ENCODE results near the gene ERICH6B.

Gene ERICH6B

DNA sequence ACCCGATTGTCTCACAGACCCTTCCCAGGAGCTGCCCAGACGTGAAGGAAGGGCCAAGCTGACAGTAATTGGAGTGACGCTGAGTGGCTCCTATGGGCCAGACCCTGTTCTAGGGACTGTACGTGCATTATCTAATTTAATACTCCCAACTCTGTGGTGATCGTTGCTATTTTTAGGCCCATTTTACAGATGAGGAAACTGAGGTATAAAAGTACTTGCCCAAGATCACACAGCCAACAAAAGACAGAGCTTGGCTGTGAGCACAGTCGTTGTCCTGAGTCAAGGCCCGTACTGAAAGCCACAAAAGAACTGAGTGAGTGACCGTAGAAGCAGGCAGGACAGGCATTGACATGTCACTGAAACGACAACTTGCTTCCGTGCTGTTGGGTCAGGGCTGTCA is 74.7 kb downstream of the ERICH6B start:
- no peak for DNase-seq

DNA sequence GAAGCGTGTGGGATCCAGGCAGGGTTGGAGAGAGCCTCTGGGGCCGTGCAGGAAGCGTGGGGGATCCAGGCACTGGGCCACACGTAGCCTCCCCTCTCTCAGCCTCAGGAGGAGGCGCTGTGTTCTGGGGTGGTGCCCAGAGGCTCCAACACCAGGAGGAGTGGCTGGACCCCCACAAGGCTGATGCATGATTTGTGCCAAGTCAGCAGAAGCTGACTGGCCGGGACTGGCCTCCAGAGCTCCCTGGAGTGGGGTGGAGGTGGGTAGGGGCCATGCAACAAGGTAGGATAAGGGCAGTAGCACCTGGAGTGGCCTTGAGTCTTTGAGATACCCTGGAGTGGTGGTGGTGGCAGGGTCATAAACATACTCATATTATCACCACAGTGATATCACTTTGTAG is 75.3 kb downstream of the ERICH6B start:
- DNase-seq: no peak

DNA sequence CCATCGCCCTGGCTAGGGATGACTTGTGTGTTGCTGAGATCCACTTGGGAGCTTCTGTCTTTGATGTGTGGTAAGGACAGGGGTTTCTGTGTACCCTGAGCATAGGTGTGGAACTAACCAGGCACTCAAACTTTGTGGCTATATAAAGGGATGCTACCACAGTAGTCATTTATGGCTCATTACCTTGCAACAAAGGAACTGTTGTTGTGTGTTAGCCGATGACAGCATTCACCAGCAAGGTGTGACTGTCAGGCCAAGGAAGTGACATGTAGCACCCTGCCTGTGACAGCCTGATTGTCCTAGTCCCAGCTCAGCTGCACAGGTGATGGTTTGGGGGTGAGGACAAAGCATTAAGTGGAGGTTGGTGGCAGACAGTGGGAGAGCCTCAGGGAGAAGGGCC is 77.2 kb downstream of the ERICH6B start:
- no peak for DNase-seq

- DNase-seq: no peak
Observed at GRCh38 chr13:45537516-45537915, 78.0 kb downstream of the ERICH6B start.

- DNase-seq: no peak
Observed at GRCh38 chr13:45536224-45536623, 79.3 kb downstream of the ERICH6B start.

DNA sequence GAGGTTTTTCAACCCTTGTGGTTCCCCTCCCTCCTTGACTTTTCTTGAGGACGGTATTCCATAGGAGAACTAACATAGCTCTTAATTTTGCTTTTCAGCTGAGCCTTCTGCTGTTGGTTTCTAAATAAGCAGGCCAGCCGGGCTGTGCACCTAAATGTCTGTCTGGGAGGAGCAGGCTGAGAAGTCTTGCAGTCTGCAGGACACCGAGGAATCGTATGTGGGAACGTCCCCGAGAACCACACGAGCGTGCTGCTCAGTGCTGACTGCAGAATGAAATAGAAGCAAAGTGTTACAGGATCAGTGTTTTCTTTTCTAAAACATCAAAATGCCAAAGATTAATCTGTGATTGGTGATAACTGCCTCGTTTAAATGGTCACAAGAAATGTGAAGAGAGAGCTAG is 80.9 kb downstream of the ERICH6B start:
- DNase-seq: no peak

DNA sequence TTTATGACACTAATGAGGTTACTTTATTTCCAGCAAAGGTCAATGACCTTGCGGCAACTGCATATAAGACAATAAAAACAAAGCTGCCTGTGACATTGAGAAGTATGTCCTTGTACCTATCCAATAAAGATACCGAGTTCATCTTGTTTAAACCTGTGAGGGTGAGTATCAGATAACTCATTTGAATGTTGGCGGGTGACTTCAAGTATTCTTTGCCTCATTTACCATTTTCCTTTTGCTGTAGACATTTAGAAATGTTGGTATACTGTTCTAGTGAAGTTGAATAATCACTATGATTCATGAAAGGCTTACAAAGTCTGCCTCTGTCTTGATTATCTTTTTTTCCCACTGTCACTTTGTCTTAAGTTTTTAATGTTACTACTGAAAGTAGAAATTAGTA is 85.8 kb downstream of the ERICH6B start:
- no peak for DNase-seq

GRCh38 chr13:45527699-45528462 is 87.7 kb downstream of the ERICH6B start:
- no peak for DNase-seq

DNA sequence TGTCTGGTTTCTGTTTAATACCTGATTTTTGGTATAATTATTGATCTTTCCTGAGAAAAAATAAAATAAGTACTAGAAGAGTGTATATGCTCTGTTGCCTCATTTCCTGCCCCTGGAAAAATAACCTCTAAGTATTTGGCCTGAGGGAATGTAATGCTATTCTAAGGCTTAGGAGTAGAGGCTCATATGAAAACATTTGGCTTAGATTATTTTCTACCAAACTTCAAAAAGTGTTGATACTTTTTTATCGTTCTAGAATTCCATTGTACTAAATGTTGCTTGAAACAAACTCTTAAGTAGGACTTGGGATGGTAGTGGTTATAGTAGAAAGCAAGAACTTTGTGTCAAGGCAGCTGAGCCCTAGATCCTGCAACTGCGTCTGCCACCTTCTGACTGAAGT is 93.0 kb downstream of the ERICH6B start:
- DNase-seq: no peak

DNA sequence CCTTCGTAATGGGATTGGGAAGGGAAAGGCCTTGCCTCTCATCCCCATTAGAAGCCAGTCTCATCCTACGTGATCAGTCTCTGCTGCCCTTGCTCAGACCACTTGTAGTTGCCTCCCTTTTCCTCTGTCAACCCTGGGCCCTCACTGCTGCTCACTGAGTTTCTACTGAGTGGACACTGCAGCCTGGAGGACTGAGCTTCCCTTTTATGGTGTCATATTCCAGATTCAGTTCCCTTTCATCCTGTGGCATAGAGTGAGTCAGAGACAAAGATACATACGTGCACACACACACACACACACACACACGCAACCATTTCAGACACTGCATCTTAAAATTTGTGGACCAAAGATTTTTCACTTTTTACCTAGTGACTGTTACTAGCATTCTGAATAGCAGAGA is 94.2 kb downstream of the ERICH6B start:
- no peak for DNase-seq

GRCh38 chr13:45519493-45519892 is 96.0 kb downstream of the ERICH6B start:
- DNase-seq: no peak

DNA sequence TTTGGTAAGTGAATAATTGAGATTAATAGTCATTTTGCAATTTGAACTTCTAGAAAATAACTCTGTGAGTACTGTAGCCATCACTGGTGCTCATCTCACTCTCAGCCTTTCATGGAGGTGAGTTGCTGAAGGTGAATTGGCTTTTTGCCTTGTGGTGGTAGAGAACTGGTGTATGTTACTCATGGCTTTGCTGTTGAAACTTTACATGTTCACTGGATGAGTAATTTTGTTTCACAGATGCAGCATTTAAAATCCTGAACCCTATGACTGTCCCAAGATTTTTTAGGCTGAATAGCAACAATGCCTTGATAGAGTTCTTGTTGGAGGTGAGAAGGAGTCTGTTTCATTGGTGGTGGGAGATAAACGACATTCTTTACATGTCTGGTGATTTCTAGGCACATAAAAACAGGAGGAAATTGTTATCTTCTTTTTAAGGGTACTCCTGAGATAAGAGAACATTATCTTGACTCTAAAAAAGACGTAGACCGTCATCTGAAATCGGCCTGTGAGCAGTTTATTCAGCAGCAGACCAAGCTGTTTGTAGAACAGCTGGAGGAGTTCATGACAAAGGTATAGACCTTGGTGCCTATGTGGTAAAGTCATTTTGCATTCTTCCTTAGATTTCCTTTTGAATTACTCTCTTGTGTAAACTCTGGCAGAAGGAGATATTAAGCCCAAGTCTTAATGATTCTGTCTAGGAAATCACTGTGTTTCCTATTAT is 96.9 kb downstream of the ERICH6B start:
- no peak for DNase-seq

DNA sequence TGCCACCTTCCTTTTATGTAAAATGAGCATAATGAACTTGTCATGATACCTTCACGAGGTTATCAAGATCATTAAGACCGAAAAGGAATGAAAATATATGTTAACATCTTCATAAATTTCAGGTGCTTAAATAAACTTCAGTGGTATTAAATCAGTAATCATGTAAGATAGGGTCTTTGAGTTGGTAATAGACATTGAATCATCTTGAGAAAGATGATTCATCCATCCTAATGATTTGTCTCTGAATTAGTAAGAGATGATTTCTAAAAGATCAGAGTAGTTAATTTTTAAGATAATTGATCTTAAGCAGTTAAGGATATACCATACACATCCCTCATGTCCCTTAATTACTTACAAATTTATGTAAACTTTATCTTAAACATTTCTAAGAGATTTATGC is 98.8 kb downstream of the ERICH6B start:
- DNase-seq: no peak

GRCh38 chr13:45512098-45512496 is 103.4 kb downstream of the ERICH6B start:
- DNase-seq: no peak

GRCh38 chr13:45511310-45512097 is 104.0 kb downstream of the ERICH6B start:
- DNase-seq: peak in 1 of 2 experiments; percentile 9

DNA sequence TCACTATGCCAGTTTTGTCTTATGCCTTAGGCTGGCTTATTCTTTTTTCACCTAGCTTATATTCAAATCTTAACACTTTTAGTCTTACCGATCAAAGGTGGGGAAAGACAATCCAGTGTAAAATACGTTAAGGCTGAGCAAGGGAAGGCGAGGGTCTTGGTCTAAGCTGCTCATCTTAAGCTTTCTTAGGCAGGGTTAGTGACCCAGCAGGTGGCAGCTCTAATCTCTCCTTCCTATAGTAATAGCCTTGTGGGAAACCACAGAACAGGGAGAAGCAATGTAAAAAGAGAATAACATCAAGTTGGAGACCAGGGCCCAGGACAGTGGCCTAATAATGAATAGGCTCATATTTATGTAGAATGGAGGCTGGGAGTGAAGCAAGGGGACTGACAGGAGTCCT is 104.9 kb downstream of the ERICH6B start:
- DNase-seq: no peak

DNA sequence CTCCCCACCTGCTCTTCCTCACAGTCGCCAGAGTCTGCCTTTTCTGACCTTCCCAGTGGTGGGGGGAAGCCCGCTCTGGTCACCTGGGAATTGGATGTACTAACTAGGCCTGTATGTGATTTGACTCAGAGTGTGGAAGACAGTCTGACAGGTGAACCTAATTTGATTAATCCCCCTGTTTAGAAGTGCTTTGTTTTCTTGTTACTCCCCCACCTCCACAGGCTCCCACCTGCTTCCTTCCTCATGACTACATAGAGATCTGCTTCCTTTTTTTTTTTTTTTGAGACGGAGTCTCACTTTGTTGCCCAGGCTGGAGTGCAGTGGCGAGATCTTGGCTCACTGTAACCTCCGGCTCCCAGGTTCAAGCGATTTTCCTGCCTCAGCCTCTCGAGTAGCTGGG is 106.8 kb downstream of the ERICH6B start:
- DNase-seq: no peak

DNA sequence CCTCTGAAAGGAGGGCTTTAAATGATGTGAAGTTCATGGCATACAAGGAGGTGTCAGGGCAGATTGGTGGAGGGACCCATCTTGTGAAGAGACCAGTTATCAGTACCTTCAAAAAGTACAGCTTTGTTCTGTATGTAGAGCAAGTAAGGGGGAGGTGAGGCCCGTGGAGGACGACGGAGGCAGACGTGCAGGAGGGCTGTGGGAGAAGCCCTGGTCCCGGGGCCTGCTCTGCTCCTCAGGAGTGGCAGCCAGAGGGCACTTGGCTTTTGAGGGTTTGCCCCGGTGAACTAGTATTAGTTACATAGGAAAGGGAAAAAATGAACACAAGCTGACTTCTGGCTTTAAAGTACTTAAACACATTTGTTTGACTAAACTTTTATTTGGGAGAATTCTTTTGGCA is 108.7 kb downstream of the ERICH6B start:
- no peak for DNase-seq

DNA sequence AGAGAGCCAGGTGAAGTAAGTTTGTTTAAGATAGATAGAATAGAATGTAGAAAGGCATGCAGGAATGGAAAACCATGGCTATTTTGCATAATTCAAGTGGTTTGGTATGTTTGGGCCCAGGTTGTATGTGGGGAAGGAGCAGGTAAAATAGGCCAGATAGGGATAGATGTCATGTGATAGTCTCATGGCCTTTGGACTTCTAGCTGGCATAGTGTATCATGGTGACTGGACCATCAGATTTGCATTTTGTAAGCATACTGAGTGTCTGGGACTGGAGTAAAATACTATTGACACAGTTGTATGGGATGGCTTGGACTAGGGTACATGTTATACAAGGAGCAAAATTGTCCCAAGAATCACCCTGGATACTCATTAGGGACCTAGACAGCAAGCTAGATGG is 111.9 kb downstream of the ERICH6B start:
- DNase-seq: no peak

DNA sequence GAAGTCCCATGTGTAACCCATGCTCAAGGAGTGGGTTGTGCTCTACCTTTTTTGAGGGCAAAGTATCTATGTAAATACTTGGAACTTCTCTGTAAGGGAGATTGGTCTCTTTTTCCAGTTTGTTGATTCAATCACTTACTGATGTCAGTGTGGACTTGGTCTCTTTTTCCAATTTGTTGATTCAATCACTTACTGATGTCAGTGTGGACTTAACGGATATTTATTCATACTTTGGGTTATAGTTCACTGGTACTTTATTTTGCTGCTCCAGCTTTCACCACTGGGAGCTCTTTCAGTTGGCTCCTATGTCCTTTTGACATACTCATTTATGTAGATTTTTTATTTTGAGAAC is 114.4 kb downstream of the ERICH6B start:
- DNase-seq: no peak

DNA sequence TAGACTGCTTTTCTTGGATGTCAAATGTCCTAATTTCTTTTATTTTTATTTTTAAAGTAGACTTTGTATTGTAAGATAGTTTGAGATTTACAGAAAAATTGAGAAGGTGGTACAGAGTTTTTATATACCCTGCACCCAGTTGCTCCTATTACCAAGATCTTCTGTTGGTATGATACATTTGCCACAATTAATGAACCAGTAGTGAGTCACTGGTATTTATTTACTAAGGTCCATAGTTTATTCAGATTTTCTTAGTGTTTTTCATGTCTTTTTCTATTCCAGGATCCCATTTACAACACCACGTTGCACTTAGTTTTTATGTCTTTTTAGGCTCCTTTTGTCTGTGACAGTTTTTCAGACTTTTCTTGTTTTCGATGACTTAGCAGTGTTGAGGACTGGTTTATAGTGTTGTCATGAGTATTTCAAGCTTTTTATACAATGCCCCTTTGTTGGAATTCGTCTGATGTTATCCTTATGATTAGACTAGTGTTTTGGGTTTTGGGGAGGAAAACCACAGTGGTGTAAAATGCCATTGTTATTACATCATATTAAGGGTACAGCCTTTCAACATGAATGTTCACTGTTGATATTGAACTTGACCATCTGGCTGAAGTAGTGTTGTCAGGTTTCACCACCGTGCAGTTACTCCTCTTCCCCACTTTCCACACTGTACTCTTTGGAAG is 114.9 kb downstream of the ERICH6B start:
- no peak for DNase-seq

DNA sequence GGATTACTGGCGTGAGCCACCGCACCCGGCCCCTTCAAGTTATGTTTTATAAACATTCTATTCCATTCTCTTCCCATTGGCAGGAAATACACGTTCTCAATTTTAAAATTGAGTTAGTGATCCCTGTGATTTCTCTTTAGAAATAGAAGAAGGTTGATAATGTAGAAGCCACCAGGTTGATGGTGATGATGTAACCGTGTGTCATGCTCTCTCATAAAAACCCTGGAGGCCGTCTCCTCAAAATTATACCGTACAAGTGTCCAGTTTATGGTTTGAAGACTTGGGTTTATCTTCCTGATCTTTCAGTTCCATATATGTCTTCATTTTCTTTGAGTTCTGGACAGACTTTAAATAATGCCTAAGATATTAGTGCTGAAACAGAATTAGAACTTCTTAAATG is 118.6 kb downstream of the ERICH6B start:
- DNase-seq: no peak

- DNase-seq: no peak
Observed at GRCh38 chr13:45492538-45492937, 123.0 kb downstream of the ERICH6B start.

All from stimulated activated CD4-positive, alpha-beta T cell treated with anti-CD3 and anti-CD28 coated beads, Interleukin-4, amount 100 ng/mL, for 4 hours (primary cell).